Measurements from ENCODE around the gene ZNF768. TPM values are rescaled to one million over a fixed set of nuclear protein-coding genes. Genes with fewer than 3 reads are reported as not detected.

ZNF768 gene
- total RNA-seq (2014; rRNA removed; shearing (Covaris generic)): 59.7 and 62.5 TPM in 2 replicates

DNA sequence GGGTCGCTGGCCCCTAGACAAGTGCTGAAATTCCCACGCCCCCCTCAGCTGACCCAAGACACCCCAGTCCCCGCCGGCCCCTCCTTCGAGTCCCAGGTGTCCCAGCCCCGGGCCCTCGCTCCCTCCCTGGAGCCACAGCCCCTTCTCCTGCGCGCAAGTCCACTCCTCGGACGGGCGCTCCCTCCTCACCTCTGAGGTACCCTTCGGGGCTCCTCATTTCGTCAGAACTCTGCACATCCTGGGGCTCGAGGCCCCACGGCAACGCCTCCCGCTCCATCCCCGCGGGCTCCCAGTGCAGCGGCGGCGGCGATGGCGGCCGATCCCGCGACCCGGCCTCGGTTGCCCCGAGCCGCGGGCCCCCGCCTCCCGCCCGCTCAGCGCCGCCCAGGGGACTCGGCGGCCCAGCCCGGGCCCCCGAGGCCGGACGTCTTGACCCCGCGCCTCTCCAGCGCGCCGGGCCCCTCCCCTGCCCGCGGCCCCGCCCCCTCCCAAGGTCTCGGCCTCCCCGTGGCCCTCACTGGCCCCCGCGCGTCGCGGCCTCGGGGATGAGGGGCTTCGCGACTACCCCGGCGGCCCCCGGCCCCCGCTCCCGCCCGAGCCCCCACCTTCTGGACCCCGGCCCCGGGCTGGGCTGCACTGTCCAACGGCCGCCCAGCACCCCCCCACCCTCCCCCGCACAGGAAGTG lies at the start of gene ZNF768:
Gene ZNF768, minus strand, starts transcription at position 430 of the 686 bp plus-strand sequence. Its CDS starts 153 bp downstream, at position 277.
- Histone ChIP-seq H3K27me3 (no peaks in the 10 kb centered on the region), H3K9me3 (replicated peaks) (no peaks in the 10 kb centered on the region), H3K36me3 (peaks cover 7% of the 10 kb centered on the region; the same call in 1 of the 2 replicates), H3K4me3 (peak within 1 kb of the TSS; percentile 92), H3K4me1 (peaks cover 4% of the 10 kb centered on the region; the same call in 1 of the 2 replicates), H3K27ac (peak within 1 kb of the TSS; percentile 93)
- DNase-seq: peak; percentile 50 to 56

DNA sequence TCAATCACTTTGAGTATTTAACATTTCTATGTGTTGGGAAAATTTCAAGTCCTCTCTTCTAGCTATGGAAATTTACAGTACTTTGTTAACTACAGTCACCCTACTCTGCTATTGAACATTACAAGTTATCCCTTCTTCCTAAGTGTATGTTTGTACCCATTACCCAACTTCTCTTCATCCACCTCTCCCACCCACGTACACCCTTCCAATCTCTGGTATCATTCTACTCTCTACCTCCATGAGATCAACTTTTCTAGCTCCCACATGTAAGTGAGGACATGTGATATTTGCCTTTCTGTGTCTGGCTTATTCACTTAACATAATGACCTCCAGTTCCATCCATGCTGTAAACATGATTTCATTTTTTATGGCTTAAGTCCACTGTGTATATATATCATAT lies 48.3 kb upstream of the ZNF768 start:
- peaks cover 3% of the 10 kb centered on the region; the same call in 1 of the 2 replicates for H3K4me1 ChIP-seq
- no peaks in the 10 kb centered on the region for H3K9me3 ChIP-seq (replicated peaks)
- DNase-seq: no peak
- no peaks in the 10 kb centered on the region for H3K27me3 ChIP-seq
- peaks cover 17% of the 10 kb centered on the region for H3K36me3 ChIP-seq
- H3K4me3 ChIP-seq: no peak overlapping the region
- no peak overlapping the region for H3K27ac ChIP-seq

DNA sequence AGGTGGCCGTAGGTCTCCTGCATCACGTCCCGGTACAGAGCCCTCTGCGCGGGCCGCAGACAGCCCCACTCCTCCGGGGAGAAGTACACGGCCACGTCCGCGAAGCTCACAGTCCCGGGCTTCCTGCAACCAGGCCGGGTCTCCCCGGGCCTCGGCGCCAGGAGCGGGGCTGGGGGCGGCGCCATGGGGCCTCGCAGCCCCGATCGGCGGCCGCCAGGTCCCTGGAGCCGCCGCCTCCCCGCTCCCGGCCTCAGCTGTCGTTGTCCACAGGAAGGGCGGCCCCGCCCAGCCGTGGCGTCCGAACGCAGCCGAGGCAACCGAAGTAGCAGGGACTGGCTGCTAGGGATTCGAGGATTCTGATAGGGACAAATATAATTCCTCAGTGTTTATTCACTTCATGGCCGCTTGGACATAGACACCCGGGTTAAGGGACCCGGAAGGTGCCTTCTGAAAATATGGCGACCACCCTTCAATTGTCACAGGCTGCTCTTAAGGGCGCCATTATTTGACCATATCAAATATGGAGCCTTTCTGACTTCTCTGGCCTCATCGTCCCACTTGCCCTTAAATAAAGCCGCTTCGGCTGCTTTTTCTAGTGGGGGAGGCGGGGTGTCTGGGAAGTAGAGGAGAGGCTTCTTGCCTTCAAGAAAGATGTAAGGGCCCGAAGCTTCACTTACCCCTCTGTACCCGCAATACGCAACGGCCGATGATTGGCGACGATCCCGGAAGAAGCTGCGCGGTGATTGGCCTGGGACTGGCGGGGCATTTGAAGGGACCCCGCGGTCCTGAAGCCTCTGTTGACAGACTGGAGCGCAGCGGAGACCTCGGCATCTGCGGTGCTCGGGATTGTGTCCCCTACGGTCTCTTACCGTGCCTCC lies 45.3 kb upstream of the ZNF768 start, which contains the start of gene ZNF688:
Gene ZNF688, minus strand, starts transcription at position 270 of the 878 bp plus-strand sequence. Its CDS starts 85 bp downstream, at position 185.
- Histone ChIP-seq H3K27ac (peak within 1 kb of the TSS; percentile 87), H3K9me3 (replicated peaks) (no peaks in the 10 kb centered on the region), H3K4me1 (peaks cover 3% of the 10 kb centered on the region; the same call in 1 of the 2 replicates), H3K4me3 (peak within 1 kb of the TSS; percentile 73), H3K36me3 (no peaks in the 10 kb centered on the region), H3K27me3 (no peaks in the 10 kb centered on the region)
- peak; percentile 96 to 97 for DNase-seq

DNA sequence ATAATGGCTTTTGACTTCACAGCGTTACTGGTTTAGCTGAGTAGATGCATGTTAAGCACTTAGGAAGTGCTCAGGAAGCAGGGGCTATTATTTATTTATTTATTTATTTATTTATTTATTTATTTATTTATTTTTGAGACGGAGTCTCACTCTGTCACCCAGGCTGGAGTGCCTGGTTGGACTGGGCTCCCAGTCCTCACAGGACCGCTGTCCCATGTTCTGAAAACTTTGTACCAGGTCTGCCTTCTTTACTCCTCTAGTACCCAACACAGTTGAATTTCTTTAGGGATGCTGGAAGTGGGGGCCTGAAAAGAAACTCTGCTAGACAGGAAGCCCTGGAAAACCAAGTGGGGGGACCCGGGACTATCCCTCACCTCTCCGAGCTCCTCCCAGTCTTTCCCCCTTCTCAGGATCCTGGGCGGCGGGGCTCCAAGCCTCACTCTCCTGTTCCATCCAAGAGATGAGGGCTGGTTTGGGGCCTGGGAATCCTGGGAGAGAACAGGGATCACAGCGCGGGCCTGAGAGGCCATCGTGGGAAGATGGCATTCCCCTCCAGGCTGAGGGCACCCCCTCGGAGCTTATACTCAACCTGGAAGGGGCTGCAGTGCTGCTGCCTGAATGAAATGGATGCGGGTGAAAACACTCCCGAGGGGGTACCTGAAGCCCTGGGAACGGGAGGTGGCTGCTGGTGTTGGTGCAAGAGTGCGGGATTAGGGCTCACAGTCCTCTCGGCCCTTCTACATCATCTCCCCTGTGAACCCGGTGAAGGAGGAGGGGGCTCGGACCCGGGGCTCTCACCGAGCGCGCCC lies 44.5 kb upstream of the ZNF768 start:
- H3K4me1 ChIP-seq: peaks cover 3% of the 10 kb centered on the region; the same call in 1 of the 2 replicates
- no peaks in the 10 kb centered on the region for H3K27me3 ChIP-seq
- peak overlapping the region; percentile 87 for H3K27ac ChIP-seq
- H3K36me3 ChIP-seq: no peaks in the 10 kb centered on the region
- peak; percentile 59 to 69 for DNase-seq
- H3K4me3 ChIP-seq: peak overlapping the region; percentile 73
- no peaks in the 10 kb centered on the region for H3K9me3 ChIP-seq (replicated peaks)

DNA sequence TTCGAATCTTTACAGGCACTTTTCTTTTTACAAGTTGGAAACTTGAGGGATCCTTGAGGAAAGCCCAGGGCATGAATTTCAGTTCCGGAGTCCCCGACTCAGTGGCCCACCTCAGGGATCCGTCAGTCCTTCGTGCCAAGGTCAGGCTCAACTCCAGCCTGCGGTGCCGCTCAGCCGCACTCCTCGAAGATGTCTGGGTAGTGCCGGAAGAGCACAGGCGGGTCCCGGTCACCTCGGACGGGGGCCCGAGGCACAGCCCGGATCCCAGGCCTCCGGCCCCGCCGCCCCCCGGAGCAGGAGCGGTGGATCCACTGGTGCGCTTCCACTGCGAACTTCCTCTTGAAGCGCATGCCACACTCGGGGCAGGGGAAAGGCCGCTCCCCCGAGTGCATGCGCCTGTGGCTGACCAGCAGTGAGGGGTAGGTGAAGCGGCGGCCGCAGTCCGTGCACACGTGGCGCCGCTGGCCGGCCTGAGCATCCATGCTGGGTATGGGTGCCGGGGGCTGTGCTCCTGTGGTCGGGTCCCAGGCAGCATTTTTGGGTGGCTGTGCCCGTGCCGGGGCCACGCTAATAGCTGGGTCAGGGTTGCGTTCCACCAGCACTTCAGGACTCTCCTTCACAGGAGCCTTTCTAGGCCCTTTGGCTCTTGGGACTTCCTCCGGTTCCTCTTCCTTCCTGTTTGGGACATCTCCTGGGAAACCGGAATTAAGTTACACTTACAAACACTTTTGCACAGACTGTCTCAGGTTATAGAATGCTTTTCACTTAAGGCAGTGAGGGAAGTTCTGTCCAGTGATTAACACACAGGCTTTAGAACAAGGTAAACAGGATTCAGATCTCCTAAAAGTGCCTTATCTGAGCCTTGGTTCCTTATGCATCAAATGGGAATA lies 43.6 kb upstream of the ZNF768 start:
- peak overlapping the region; percentile 73; the same call in 1 of the 2 replicates for H3K4me3 ChIP-seq
- DNase-seq: no peak
- no peak overlapping the region for H3K27ac ChIP-seq
- H3K27me3 ChIP-seq: no peaks in the 10 kb centered on the region
- peaks cover 3% of the 10 kb centered on the region; the same call in 1 of the 2 replicates for H3K4me1 ChIP-seq
- H3K9me3 ChIP-seq (replicated peaks): no peaks in the 10 kb centered on the region
- no peaks in the 10 kb centered on the region for H3K36me3 ChIP-seq

DNA sequence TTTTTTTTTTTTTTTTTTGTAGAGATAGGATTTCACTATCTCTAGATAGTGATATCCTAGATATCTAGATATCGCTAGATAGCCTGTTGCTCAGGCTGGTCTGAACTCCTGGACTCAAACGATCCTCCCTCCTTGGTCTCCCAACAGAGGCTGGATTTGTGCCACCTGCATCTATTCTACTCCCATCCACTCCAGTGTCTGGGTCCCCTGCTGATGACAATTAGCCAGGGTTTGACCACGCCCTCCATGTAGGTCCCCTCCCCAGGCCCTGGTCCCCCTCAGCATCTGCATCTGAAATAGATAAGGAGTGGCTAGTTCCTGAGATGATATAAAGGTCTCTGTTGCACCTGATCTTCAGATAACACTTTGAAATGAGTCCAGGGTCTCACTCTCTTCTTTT lies 42.9 kb upstream of the ZNF768 start:
- Histone ChIP-seq H3K27me3 (no peaks in the 10 kb centered on the region), H3K9me3 (replicated peaks) (no peaks in the 10 kb centered on the region), H3K4me3 (no peak overlapping the region), H3K27ac (no peak overlapping the region), H3K4me1 (peaks cover 3% of the 10 kb centered on the region; the same call in 1 of the 2 replicates), H3K36me3 (no peaks in the 10 kb centered on the region)
- DNase-seq: no peak

DNA sequence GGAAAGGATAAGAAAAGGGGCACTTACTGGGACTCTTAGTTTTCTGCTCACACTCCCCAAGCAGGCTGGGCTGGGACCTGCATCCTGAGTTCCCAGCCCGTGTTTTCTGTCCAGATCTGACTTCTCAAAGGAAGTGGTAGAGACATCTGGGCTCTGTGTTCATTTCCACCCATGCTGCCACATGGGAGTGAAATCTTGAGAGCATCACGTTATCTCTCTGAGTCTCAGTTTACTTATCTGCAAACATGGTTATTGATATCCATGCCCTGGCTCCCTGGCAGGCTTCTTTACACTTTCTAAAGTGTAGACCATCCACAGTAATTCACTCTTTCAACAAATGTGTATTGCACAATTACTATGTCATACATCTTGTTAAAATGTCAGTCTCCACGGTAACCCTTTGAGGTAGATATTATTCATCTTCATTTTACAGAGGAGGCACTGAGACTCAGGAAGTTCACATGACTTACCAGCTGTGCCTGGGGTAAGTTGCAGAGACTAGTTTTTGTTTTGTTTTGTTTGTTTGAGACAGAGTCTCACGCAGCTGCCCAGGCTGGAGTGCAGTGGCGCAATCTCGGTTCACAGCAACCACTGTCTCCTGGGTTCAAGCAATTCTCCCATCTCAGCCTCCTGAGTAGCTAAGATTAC lies 41.7 kb upstream of the ZNF768 start:
- no peak for DNase-seq
- no peak overlapping the region for H3K27ac ChIP-seq
- H3K4me3 ChIP-seq: no peak overlapping the region

DNA sequence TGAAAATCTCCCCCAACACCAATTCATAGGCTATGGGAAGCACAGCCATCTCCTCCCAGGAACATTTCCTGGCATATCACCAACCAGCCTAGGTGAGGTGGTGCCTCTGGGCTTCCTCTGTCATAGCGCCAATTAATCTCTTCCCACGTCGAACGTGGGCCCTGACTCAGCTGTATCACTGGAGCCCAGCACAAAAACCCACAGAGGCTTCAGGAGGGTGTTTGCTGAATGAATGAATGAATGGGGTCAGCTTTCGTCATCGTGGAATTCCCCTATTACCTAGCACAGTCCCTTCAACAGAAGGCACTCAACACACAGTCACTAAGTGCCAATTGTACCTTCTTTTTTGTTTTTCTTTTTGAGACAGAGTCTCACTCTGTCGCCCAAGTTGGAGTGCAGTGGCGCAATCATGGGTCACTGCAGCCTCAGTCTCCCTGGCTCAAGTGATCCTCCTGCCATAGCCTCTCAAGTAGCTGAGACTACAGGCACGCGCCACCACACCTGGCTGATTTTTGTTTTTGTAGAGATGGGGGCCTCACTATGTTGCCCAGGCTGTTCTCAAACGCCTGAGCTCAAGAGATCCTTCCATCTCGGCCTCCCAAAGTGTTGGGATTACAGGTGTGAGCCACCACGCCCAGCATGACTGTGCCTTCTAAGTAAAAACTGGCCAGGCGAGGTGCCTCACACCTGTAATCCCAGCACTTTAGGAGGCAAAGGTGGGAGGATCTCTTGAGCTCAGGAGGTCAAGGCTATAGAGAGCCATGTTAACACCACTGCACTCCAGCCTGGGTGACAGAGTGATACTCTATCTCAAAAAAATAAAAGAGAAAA lies 41.0 kb upstream of the ZNF768 start:
- H3K9me3 ChIP-seq (replicated peaks): no peaks in the 10 kb centered on the region
- H3K4me3 ChIP-seq: no peak overlapping the region
- no peak for DNase-seq
- H3K27me3 ChIP-seq: no peaks in the 10 kb centered on the region
- peaks cover 3% of the 10 kb centered on the region; the same call in 1 of the 2 replicates for H3K4me1 ChIP-seq
- H3K27ac ChIP-seq: no peak overlapping the region
- no peaks in the 10 kb centered on the region for H3K36me3 ChIP-seq

More for the DNA sequence above, 41.7 kb upstream of the ZNF768 start:
- Histone ChIP-seq H3K4me1 (peaks cover 3% of the 10 kb centered on the region; the same call in 1 of the 2 replicates), H3K9me3 (replicated peaks) (no peaks in the 10 kb centered on the region), H3K36me3 (no peaks in the 10 kb centered on the region), H3K27me3 (no peaks in the 10 kb centered on the region)

DNA sequence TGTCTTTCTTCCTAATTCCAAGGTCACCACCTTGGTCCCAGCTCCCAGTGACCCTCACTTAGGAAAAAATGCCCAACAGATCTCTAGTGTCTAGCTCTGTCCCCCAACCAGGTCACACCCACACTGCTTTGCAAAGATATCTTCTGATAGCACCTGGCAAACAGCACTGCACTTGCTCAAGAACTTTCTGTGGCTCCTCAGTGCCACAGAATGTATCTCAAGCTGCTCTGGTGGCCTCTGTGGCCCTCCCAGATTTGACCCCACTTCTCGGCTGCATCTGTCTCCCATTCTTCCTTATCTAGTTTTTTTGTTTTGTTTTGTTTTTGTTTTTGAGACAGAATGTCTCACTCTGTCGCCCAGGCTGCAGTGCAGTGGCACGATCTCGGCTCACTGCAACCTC lies 40.2 kb upstream of the ZNF768 start:
- Histone ChIP-seq H3K9me3 (replicated peaks) (no peaks in the 10 kb centered on the region), H3K4me1 (peaks cover 3% of the 10 kb centered on the region; the same call in 1 of the 2 replicates), H3K4me3 (no peak overlapping the region), H3K36me3 (no peaks in the 10 kb centered on the region), H3K27ac (no peak overlapping the region), H3K27me3 (no peaks in the 10 kb centered on the region)
- DNase-seq: no peak

DNA sequence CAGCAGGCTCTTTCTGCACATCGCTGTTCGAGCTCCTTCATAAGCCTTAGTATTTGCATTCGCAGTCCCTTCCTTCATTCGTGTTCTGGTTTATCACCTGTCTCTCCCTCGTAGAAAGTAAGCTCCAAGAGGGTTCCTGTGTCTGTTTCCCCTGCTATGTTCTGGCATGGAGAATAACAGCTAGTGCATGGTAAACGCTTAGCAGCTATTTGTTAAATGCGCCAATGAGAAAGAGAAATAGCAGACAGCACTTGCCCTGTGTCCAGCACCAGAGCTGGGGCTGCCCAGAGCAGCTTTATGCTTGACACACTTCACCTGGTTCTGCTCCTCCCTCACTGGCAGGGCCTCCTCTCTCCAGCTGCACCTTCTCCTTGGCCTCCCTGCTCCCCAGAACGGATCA lies 39.6 kb upstream of the ZNF768 start:
- no peak for DNase-seq
- Histone ChIP-seq H3K36me3 (no peaks in the 10 kb centered on the region), H3K4me3 (no peak overlapping the region), H3K27ac (no peak overlapping the region), H3K4me1 (peaks cover 3% of the 10 kb centered on the region; the same call in 1 of the 2 replicates), H3K9me3 (replicated peaks) (no peaks in the 10 kb centered on the region), H3K27me3 (no peaks in the 10 kb centered on the region)

DNA sequence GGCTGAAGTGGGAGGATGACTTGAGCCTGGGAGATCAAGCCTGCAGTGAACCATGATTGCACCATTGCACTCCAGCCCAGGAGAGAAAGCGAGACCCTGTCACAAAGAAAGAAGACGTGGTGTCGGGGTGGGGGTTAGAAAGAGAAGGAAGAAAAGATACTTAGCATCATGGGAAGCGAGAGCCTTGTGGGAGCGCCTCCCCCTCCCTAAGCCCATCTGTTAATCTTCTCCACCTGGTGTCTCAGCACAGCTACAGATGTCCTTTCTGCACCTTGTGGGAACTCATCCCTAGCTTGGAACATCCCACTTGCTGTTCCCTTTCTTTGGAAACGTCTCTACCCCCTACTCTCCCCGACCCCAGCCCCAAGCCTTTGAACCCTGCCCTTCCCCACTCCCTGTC lies 39.2 kb upstream of the ZNF768 start:
- no peaks in the 10 kb centered on the region for H3K27me3 ChIP-seq
- no peak overlapping the region for H3K27ac ChIP-seq
- H3K36me3 ChIP-seq: no peaks in the 10 kb centered on the region
- peaks cover 3% of the 10 kb centered on the region; the same call in 1 of the 2 replicates for H3K4me1 ChIP-seq
- DNase-seq: no peak
- H3K9me3 ChIP-seq (replicated peaks): no peaks in the 10 kb centered on the region
- no peak overlapping the region for H3K4me3 ChIP-seq

DNA sequence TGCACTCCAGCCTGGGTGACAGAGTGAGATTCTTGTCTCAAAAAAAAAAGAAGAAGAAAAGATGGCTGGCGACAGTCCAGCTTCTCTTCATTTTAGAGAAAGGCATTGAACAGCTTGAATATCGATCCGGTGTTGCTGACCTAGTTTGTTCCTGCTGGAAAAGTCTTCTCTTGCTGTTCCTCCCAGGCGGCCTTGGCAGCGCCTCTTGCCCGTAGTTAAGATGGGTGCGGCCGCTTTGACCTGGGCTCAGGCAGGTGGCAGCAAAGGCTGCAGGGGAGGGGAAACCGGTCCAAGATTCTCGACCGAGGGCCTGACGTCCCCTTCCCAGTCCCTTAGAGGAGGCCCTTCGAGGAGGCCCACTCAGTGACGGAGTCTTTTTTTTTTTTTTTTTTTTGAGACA lies 35.7 kb upstream of the ZNF768 start:
- H3K4me1 ChIP-seq: no peaks in the 10 kb centered on the region
- H3K36me3 ChIP-seq: no peaks in the 10 kb centered on the region
- H3K9me3 ChIP-seq (replicated peaks): no peaks in the 10 kb centered on the region
- H3K4me3 ChIP-seq: no peak overlapping the region
- H3K27ac ChIP-seq: no peak overlapping the region
- DNase-seq: no peak
- H3K27me3 ChIP-seq: no peaks in the 10 kb centered on the region

Measured in SJCRH30 (cell line).